K562 (cell line): ENCODE measurements around the gene UBE2V1. TPM values are rescaled to one million over a fixed set of nuclear protein-coding genes. Genes with fewer than 3 reads are reported as not detected.
A peak's percentile ranks its signal among the peaks of the same experiment; 100 is the strongest.

Experiments
- ATAC-seq: fragments of 200-7000 bp; cut with Tn5 transposase; 3 replicates; pipeline ENCODE4 v1.9.1; 2020; ENCODE audit warnings: moderate library complexity
- BruUV-seq: library from RNA; stranded (reverse); fragments of 400-500 nt; replicated peaks from 2 replicates; lab custom pipeline; 2021; lab: Mats Ljungman, UMichigan
- CTCF ChIA-PET: fragments of 300-600 bp; formaldehyde crosslinking; extraction: SDS; loops from one replicate; lab custom pipeline; 2021; ENCODE audit warnings: low intra/inter-chr PET ratio; lab: Yijun Ruan, JAX
- POLR2A ChIA-PET: fragments of 300-600, 350-650 bp; sonication (Branson Sonifier 250); formaldehyde crosslinking; extraction: SDS; loops from one replicate; lab custom pipeline; 2021; ENCODE audit warnings: antibody characterized with exemption, inconsistent platforms; lab: Yijun Ruan, JAX
- DNase-seq, 4 experiments: peaks; one replicate each; pipeline versions ENCODE4 v3.0.0 to v3.0.0-alpha.2; 2011 to 2018; ENCODE audit warnings: low spot score in 3 of 4, mixed read lengths in 3 of 4; ENCODE audit errors: extremely low read depth in 1 of 4
- FAIRE-seq: peaks from 2 replicates; lab custom pipeline; 2011; peaks lifted over from hg19 to GRCh38; lab: Jason Lieb, UNC
- H2AFZ ChIP-seq: 2 replicates; pipeline ENCODE4 v1.6.0; 2011; ENCODE audit warnings: low read depth, low read length, control low read depth, inconsistent platforms
- H3K27ac ChIP-seq: fragments of 200-600 bp; 3 replicates; pipeline ENCODE4 v1.8.0; 2011; ENCODE audit warnings: low read depth, mild to moderate bottlenecking, control low read depth, inconsistent platforms, low read length, moderate library complexity, mixed read lengths; ENCODE audit errors: extremely low read depth
- H3K27me3 ChIP-seq, 2 experiments: fragments of 300-600 bp in 1 of 2; 2 replicates in 1 of 2; 3 replicates in 1 of 2; pipeline versions ENCODE4 v1.6.0 to v1.8.0; 2011; ENCODE audit warnings: inconsistent platforms in 2 of 2, low read length in 2 of 2, mild to moderate bottlenecking in 1 of 2, mixed read lengths in 1 of 2, moderate library complexity in 1 of 2; ENCODE audit not compliant: control insufficient read depth in 2 of 2, insufficient read depth in 2 of 2
- H3K36me3 ChIP-seq: fragments of 300-600 bp; 3 replicates; pipeline ENCODE4 v1.8.0; 2011; ENCODE audit warnings: mild to moderate bottlenecking, low read length, inconsistent platforms; ENCODE audit not compliant: control insufficient read depth, insufficient read depth
- H3K4me1 ChIP-seq, 2 experiments: fragments of 200-600 bp in 1 of 2; replicated peaks in 1 of 2; 2 replicates in 1 of 2; 3 replicates in 1 of 2; pipeline versions ENCODE4 v1.5.1 to v1.8.0; 2011; ENCODE audit warnings: inconsistent platforms in 2 of 2, low read length in 2 of 2, mild to moderate bottlenecking in 1 of 2, mixed read lengths in 1 of 2, moderate library complexity in 1 of 2; ENCODE audit not compliant: control insufficient read depth in 2 of 2, insufficient read depth in 2 of 2
- H3K4me2 ChIP-seq: 2 replicates; pipeline ENCODE4 v1.6.1; 2011; ENCODE audit warnings: low read length, control low read depth, inconsistent platforms, mixed read lengths; ENCODE audit not compliant: insufficient read depth
- H3K4me3 ChIP-seq: fragments of 200-600 bp; sonication (generic), shearing (Covaris generic); 2 replicates; pipeline ENCODE4 v1.5.1; 2016; ENCODE audit warnings: control low read depth, inconsistent platforms
- H3K79me2 ChIP-seq: fragments of 200-600 bp; 3 replicates; pipeline ENCODE4 v1.8.0; 2011; ENCODE audit warnings: low read length, inconsistent platforms; ENCODE audit not compliant: control insufficient read depth, insufficient read depth
- H3K9ac ChIP-seq, 2 experiments: 2 replicates each; pipeline versions ENCODE4 v1.6.0 to v1.6.1; 2011; ENCODE audit warnings: low read depth in 2 of 2, low read length in 2 of 2, control low read depth in 1 of 2, inconsistent platforms in 1 of 2, mild to moderate bottlenecking in 1 of 2, mixed read lengths in 1 of 2; ENCODE audit not compliant: insufficient read depth in 1 of 2
- H3K9me1 ChIP-seq: one replicate; pipeline ENCODE4 v1.6.0; 2011; ENCODE audit warnings: inconsistent platforms, mild to moderate bottlenecking, low read length, moderate library complexity; ENCODE audit not compliant: control insufficient read depth, insufficient read depth
- H3K9me3 ChIP-seq: replicated peaks from 2 replicates; pipeline ENCODE4 v1.5.1; 2011; ENCODE audit warnings: low read depth, low read length, inconsistent platforms; ENCODE audit not compliant: control insufficient read depth, insufficient read depth
- H4K20me1 ChIP-seq: replicated peaks from 2 replicates; pipeline ENCODE4 v1.6.1; 2011; ENCODE audit warnings: low read length, inconsistent platforms, mixed read lengths; ENCODE audit not compliant: control insufficient read depth, insufficient read depth
- BCOR ChIP-seq: fragments of 450-650 bp; IDR thresholded peaks from 2 replicates; pipeline ENCODE4 v1.6.1; 2016
- BMI1 ChIP-seq: fragments of 150-350 bp; IDR thresholded peaks from 2 replicates; pipeline ENCODE4 v1.6.1; 2014; ENCODE audit warnings: low read length
- CAMTA2 ChIP-seq: fragments of 250-450 bp; sonication (Bioruptor Pico); conservative IDR thresholded peaks from 2 replicates; pipeline ENCODE4 v1.5.1; 2022
- CXXC5 ChIP-seq: fragments of 250-450 bp; sonication (Bioruptor Pico); IDR thresholded peaks from 2 replicates; pipeline ENCODE4 v1.8.0; 2022; ENCODE audit warnings: inconsistent platforms, mild to moderate bottlenecking, moderate library complexity
- DMBX1 ChIP-seq: fragments of 250-450 bp; sonication (Bioruptor Pico); IDR thresholded peaks from 2 replicates; pipeline ENCODE4 v1.8.0; 2022; ENCODE audit warnings: inconsistent platforms, mild to moderate bottlenecking, moderate library complexity, borderline replicate concordance
- NELFE ChIP-seq: IDR thresholded peaks from 2 replicates; pipeline ENCODE4 v1.6.1; 2011; ENCODE audit warnings: mild to moderate bottlenecking; ENCODE audit not compliant: insufficient read depth, insufficient read length
- OTX1 ChIP-seq: fragments of 450-650 bp; formaldehyde crosslinking; IDR thresholded peaks from 2 replicates; pipeline ENCODE4 v1.4.0; 2022; ENCODE audit warnings: mild to moderate bottlenecking
- PHF21A ChIP-seq: fragments of 450-650 bp; IDR thresholded peaks from 2 replicates; pipeline ENCODE4 v1.6.1; 2017; ENCODE audit warnings: low read depth, borderline replicate concordance
- PRMT5 ChIP-seq: sonication (generic); formaldehyde crosslinking; IDR thresholded peaks from 2 replicates; pipeline ENCODE4 v1.5.0; 2020; ENCODE audit warnings: missing genetic modification reagents
- PTTG1 ChIP-seq: fragments of 450-650 bp; IDR thresholded peaks from 2 replicates; pipeline ENCODE4 v1.6.1; 2016; ENCODE audit warnings: low read depth, mild to moderate bottlenecking, missing genetic modification characterization, missing compliant biosample characterization
- RAD21 ChIP-seq, 2 experiments: fragments of 250-450 bp in 1 of 2; fragments of 450-650 bp in 1 of 2; sonication (Bioruptor Pico) in 1 of 2; formaldehyde crosslinking in 1 of 2; IDR thresholded peaks in 1 of 2; conservative IDR thresholded peaks in 1 of 2; 2 replicates each; pipeline versions ENCODE4 v1.4.0 to v1.8.0; 2020 to 2022; ENCODE audit warnings: mild to moderate bottlenecking in 2 of 2, moderate library complexity in 1 of 2
- RUNX1 ChIP-seq: sonication (generic); IDR thresholded peaks from 2 replicates; pipeline ENCODE4 v1.6.1; 2016; ENCODE audit warnings: antibody characterized with exemption, low read depth
- SMAD1 ChIP-seq: fragments of 150-350 bp; IDR thresholded peaks from 2 replicates; pipeline ENCODE4 v1.6.1; 2014; ENCODE audit warnings: low read length, low read depth; ENCODE audit not compliant: partially characterized antibody
- ZKSCAN3 ChIP-seq: fragments of 250-450 bp; sonication (Bioruptor Pico); IDR thresholded peaks from 2 replicates; pipeline ENCODE4 v1.4.0; 2020
- ZNF644 ChIP-seq: fragments of 200-800 bp; sonication (Bioruptor generic); IDR thresholded peaks from 2 replicates; pipeline ENCODE4 v1.6.1; 2016; ENCODE audit warnings: low read depth, missing genetic modification characterization, missing compliant biosample characterization
- ZZZ3 ChIP-seq: fragments of 450-650 bp; IDR thresholded peaks from 2 replicates; pipeline ENCODE4 v1.6.1; 2016; ENCODE audit warnings: antibody characterized with exemption, mild to moderate bottlenecking, moderate library complexity
- WGBS: fragments of 100-300 bp; shearing (Covaris generic); methylation state at CpG from one replicate; pipeline ENCODE4 v1.1.6; 2016; ENCODE audit warnings: low coverage, mixed read lengths; ENCODE audit not compliant: insufficient coverage; ENCODE audit errors: missing lambda C conversion rate; 5-methylcytosine and 5-hydroxymethylcytosine counted together
- in situ Hi-C: fragments of 300-500 bp; cut with MboI; formaldehyde crosslinking; loops from 4 replicates; pipeline ENCODE4 v1.15.0; 2018; ENCODE audit warnings: inconsistent platforms, mixed read lengths
- intact Hi-C: fragments of 100-400 bp; cut with micrococcal nuclease; formaldehyde crosslinking; loops from 2 replicates; pipeline ENCODE4 v1.14.2; 2022
- polyA plus RNA-seq, 8 experiments: library from polyadenylated mRNA; depleted of rRNA in 4 of 8; stranded (reverse) in 5 of 8; unstranded in 3 of 8; fragments of >200 nt; fragmentation: Nextera tagmentation in 2 of 8; fragmentation: Illumina TruSeq in 1 of 8; extraction: Ambion mirVana in 2 of 8; extraction: Trizol in 1 of 8; gene quantifications; 2 replicates each; pipeline versions ENCODE4 v1.2.1 to v1.2.3, GENCODE V29; 2011 to 2014; ENCODE audit warnings: inconsistent platforms in 1 of 8, missing spikeins in 1 of 8
- total RNA-seq, 7 experiments: library from RNA; depleted of rRNA in 6 of 7; stranded (reverse); fragments of >200 nt in 6 of 7; fragmentation: Illumina TruSeq in 2 of 7; extraction: Trizol in 2 of 7; gene quantifications; 2 replicates each; pipeline versions ENCODE4 v1.2.1 to v1.2.3, GENCODE V29; 2011 to 2021; ENCODE audit warnings: low replicate concordance in 1 of 7
- TF ChIP-seq, protein P1 (sequence below): sonication (generic); formaldehyde crosslinking; IDR thresholded peaks from 2 replicates; pipeline ENCODE4 v1.8.0; 2022; ENCODE audit warnings: missing genetic modification reagents, mild to moderate bottlenecking, borderline replicate concordance

The UBE2V1 gene
- total and polyA plus RNA-seq, 9 of the 15 experiments (the other 6 are each of a cell fraction or from before 2014, with no cell fraction given) = 93.0 to 357 (median 119) TPM

DNA sequence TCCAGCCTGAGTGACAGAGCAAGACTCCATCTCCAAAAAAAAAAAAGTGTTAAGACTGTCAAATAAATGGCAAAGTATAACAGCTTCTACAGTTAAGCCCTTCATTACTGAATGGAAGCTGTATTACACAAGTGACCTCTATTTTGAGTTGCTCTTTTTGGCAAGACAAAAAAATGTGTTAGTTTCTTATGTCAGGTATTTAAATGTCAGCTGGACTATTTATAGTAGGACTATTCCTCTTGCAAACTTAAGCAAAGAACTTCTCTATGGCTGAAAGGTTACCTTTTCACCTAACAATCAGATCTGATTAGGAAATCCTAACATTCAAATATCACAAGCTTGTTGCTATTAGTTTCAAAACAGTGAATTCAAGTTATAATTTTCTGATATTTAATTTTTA, 12.4 kb downstream of the UBE2V1 start:
- no peak overlapping the region for H2AFZ ChIP-seq
- H3K79me2 ChIP-seq = peaks cover 97% of the 10 kb centered on the region
- H3K27me3 ChIP-seq = no peaks in the 10 kb centered on the region
- peaks cover 31% of the 10 kb centered on the region for H4K20me1 ChIP-seq
- intact Hi-C loops = no loop called here
- H3K4me3 ChIP-seq = no peak overlapping the region
- H3K9ac ChIP-seq = no peak overlapping the region
- CTCF ChIA-PET = no interaction called here
- TF ChIP-seq RAD21 (CRISPR knock-in tag; conservative IDR thresholded peaks at IDR 0.05 in 1 of 2, IDR thresholded peaks at IDR 0.05 in 1 of 2) (no peak), ZNF644 (tag) (no peak), PTTG1 (no peak)
- H3K36me3 ChIP-seq = peaks cover 42% of the 10 kb centered on the region
- no TSS peak for BruUV-seq
- DNase-seq (no peak), ATAC-seq (no peak), FAIRE-seq (no peak)
- no peak overlapping the region for H3K27ac ChIP-seq
- in situ Hi-C loops = no loop called here
- H3K4me2 ChIP-seq = no peak overlapping the region
- H3K9me3 ChIP-seq = no peaks in the 10 kb centered on the region
- POLR2A ChIA-PET = interaction anchor here (0.6 to 5.3 kb wide), 7 partner anchors 11 to 163 kb away, joined by 3 to 51 read pairs (median 4); partner anchors contain the start of genes PEDS1 and UBE2V1
- peaks cover 7% of the 10 kb centered on the region for H3K9me1 ChIP-seq
- peaks cover 26 to 57% of the 10 kb centered on the region in 2 experiments for H3K4me1 ChIP-seq

DNA sequence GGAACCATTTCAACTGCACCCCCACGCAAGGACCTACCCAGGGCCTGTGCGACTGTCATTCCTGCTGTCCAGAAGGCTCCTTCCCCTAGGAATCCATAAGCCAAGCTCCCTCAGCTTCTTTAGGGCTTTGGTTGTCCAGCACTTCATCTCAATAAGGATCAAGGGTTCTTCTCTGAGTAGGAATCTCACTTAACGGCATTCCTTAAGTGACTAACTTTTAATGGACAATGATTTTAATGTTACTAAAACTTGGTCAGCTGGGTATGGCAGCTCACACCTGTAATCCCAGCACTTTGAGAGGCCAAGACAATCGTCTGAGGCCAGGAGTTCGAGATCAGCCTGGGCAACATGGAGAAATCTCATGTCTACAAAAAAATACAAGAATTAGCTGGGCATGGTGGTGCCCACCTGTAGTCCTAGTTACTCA, 13.4 kb downstream of the UBE2V1 start:
- ChIA-PET POLR2A (interaction anchor here (0.6 to 5.3 kb wide), 9 partner anchors 10 to 583 kb away, joined by 3 to 51 read pairs (median 4); partner anchors contain the start of genes SNAI1, SPATA2 and UBE2V1), CTCF (no interaction called here)
- Histone ChIP-seq H2AFZ (no peak overlapping the region), H3K9me3 (no peaks in the 10 kb centered on the region), H3K79me2 (peaks cover 97% of the 10 kb centered on the region), H3K36me3 (peaks cover 48% of the 10 kb centered on the region), H4K20me1 (peaks cover 31% of the 10 kb centered on the region), H3K27ac (peak overlapping the region; percentile 22; the same call in 1 of the 3 replicates), H3K4me3 (no peak overlapping the region), H3K27me3 (no peaks in the 10 kb centered on the region), H3K9me1 (peaks cover 7% of the 10 kb centered on the region), H3K4me1 (peaks cover 26 to 57% of the 10 kb centered on the region in 2 experiments), H3K4me2 (no peak overlapping the region; the same call in 1 of the 2 replicates), H3K9ac (no peak overlapping the region; a peak in 1 of 4 replicates)
- DNase-seq (no peak), FAIRE-seq (no peak), ATAC-seq (no peak)
- 92% methylated on average over 5 of the region's 5 CpGs for WGBS
- intact Hi-C loops (no loop called here), in situ Hi-C loops (no loop called here)
- TF ChIP-seq CAMTA2 (CRISPR knock-in tag) = no peak
- TF ChIP-seq SMAD1 = no peak
- no peak for TF ChIP-seq BMI1
- no peak for TF ChIP-seq DMBX1 (CRISPR knock-in tag)
- TF ChIP-seq ZZZ3 = no peak
- no peak for TF ChIP-seq NELFE
- no peak for TF ChIP-seq ZKSCAN3 (CRISPR knock-in tag)
- TF ChIP-seq BCOR = no peak
- TF ChIP-seq RUNX1 = no peak
- no peak for TF ChIP-seq PRMT5 (CRISPR knock-in tag)
- no peak for TF ChIP-seq PHF21A
- no peak for TF ChIP-seq ZNF644 (tag)
- TF ChIP-seq OTX1 (CRISPR knock-in tag) = no peak
- no peak for TF ChIP-seq CXXC5 (CRISPR knock-in tag)
- TF ChIP-seq, protein P1, sequence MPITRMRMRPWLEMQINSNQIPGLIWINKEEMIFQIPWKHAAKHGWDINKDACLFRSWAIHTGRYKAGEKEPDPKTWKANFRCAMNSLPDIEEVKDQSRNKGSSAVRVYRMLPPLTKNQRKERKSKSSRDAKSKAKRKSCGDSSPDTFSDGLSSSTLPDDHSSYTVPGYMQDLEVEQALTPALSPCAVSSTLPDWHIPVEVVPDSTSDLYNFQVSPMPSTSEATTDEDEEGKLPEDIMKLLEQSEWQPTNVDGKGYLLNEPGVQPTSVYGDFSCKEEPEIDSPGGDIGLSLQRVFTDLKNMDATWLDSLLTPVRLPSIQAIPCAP = no peak
- BruUV-seq = no TSS peak
